Stimulated activated CD8-positive, alpha-beta memory T cell treated with anti-CD3 and anti-CD28 coated beads, Interleukin-12 subunit alpha, Interleukin-12 subunit beta, amount 100 ng/mL, for 24 hours (primary cell): ENCODE results near the gene DDX17.

Experiments used
- DNase-seq: peaks from one replicate; pipeline ENCODE4 v3.0.0-alpha.2; 2020; ENCODE audit errors: extremely low read depth

Gene DDX17

DNA sequence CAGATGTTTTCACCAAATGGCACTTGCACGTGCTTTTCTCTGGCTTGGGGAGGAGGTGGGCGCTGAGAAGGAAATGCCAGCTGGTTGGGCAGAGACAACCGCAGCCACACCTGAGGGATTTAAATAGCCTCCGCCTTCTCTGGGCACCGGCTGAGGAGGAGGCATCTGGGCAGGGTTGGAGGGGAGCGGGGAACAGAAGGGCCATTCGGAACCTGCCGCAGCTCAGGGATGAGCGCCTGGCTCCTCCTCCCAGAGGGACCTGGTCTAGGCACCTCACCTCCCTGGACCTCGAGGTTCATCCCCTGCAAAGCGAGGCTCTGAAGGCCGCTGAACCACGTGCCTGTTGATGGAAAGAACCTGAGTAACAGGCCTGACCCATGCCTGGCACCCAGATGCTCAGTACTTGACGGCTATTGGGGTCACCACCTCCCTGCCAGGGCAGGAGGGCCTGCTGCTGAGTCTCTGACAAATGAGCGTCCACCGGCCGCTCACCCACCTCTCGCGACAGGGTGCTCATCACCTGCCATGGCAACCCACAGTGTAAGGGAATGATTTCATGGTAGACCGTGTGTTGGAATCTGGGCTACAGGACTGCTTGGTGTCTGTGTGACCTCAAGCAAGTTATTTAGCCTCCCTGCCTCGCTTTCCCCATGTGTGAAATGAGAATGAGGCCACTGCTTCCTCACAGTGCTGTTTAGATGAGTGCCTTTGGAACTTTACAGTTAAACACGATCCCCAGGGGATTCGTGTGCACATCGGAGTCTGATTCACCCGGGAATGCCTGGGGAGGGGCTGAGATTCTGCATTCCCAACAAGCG, 40.2 kb downstream of the DDX17 start:
- no peak for DNase-seq

DNA sequence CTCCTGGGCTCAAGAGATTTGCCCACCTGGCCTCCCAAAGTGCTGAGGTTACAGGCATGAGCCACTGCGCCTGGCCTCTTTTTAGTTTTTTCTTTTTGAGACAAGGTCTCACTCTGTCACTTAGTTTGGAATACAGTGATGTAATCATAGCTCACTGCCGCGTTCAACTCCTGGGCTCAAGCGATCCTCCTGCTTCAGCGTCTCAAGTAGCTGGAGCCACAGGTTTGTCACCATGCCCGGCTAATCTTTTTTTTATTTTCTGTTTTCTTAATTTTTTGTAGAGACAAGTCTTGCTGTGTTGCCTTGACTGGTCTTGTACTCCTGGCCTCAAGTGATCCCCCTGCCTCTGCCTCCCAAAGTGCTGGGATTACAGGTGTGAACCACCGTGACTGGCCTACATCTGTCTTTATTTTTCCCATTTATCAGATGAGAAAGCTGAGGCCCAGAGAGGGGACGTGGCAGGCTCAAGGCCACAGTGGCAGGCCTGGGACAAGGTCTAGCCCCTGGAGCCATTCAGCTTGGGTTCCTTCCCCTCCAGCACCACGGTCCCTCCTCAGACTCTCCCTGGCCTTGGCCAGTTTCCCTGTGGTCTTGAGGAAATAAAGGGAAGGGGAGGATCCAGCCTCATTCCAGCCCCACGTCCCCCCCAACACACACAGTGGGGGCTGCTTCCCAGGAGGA, 41.0 kb downstream of the DDX17 start:
- DNase-seq, result no peak

DNA sequence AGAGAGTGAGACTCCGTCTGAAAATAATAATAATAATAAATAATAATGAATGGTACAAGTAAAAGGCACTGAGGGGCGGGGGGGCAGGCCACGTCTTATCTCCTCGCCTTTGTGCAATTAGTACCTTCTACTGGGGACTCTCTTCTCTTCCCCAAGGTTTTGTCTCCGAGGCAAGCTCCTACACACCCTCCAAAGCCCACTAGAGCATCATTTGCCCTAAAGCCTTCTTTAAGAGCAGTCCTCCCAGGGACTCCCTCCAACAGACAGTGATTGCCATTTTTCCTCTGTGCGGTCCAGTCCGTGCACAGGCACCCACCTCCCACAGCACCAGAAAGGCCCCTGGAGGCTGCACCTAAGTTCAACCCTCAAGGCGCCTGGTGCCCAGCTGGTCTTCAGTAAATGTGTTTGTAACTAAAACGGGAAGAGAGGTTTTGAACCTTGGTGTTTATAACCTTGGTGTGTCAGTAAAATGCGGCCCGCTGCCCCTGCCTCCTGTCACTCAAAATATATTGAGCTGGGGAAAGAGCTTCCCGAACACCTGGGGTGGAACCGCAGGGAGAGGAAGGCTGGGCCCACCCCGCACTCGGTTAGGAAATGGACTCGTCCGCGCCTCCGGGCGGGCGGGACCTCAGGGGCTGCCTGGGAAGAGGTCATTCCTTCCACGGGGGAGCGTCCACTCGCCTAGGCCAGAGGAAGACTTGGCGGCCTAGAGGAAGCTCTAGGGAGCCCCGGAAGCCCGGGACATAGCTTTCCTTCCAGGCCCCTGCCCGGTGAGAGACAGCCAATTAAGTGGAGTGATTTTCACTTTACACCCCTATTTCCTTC, 42.9 kb downstream of the DDX17 start:
- no peak for DNase-seq

- DNase-seq, result peak; percentile 19
Observed at GRCh38 chr22:38461414-38462081, 44.6 kb downstream of the DDX17 start.

DNA sequence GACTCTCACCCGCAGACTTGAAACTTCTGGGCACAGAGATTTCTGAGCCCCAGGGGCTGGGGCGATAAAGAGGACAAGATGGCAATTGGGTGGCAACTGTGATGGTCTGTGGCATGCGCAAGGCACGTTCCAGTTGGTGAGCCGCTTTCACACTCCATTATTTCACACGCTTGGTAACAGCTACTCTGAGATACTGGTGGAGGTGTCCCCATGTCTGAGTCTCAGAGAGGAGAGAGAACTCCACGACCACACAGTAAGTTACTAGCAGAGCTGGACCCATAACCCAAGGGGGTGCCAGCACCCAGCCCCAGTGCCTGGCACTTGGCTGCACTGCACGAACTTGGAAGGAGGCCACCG, 45.1 kb downstream of the DDX17 start:
- DNase-seq, result no peak

- no peak for DNase-seq
Observed at GRCh38 chr22:38460426-38460840, 45.7 kb downstream of the DDX17 start.

GRCh38 chr22:38456841-38457699, 49.0 kb downstream of the DDX17 start:
- DNase-seq, result no peak

DNA sequence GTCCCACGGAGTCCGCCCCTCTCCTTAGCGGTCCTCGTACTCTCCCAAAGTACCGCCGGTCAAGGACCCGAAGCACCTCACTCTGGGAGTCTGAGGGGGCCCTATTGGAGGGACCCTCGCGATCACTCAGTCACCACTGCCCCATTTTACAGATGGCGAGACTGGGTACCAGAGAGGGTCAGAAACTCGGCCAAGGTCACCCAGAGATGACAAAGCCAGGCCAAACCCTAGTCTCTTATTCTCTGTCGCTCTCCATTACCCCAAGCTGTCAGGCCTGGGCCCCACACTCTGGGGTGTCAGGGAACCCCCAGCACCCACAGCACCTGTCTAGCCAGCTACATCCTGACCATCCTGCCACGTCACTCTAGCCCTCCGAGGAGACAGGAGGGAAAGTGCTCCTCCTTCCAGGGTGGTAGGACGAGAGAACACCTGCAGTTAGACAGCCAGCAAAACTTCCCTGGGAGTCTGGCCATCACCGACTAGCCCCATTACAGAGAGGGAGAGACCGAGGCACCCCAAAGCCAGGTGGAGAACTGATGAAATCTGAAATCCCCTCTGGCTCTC, 49.8 kb downstream of the DDX17 start:
- no peak for DNase-seq

DNA sequence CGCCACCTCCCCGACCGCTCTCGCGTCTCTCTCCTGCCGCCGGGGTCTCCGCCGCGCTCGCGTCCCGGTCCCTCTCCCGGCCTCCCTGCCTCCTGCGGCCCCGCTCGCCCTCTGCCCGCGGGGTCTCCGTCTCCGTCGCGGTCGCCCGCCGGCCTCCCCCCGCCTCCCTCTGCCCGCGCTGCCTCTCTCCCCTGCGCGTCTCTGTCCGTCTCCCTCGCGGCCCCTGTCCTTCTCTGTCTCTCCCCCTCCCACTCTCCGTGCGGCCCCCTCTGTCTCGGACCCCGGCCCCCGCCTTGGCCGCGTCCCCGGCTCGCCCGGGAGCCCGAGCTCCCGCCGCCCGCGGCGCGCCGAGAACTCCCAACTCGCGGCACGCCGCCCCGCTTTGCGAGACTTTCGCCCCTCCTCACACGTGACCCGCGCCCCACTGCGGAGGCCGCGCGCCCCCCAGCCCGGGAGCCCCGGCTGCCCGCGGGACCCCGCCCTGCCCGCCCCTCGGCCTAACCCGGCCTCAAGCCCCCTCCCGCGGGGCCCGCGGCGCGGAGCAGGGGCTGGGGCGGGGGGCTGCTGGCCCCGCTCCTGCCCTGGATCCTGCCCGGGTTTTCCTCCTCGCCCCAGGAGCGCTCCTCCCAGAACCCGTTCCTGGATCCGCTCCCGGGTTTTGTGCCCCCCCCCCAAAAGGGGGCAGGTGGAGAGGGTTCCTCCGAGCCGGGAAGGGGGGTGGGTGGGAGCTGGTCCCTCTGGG, 50.4 kb downstream of the DDX17 start:
- DNase-seq, result no peak

DNA sequence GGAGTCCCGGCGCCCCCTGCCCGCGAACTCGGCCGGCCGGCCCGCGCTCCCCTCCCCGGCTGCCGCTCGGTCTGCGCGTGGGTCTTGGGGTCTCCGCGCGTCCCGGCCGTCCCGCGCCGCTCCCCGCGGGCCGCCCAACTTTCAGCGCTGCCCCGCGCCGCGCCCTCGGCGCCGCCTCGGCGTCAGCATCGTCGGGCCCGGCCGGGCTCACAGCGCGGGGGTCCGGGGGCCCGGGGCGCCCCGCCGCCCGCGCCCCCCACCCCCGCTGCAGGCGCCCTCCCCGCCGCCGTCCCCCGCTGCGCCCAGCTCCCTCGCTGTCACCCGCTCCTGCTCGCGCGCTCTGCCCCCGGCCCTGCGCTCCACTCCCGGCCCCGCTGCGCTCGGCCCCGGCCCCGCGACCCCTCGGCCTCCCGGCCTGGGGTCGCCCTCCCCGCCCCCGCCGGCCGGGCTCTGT, 51.0 kb downstream of the DDX17 start, which contains the start of gene KCNJ4:
KCNJ4 (minus strand) TSS at position 124 of the 454 bp plus-strand sequence. CDS start 27,067 bp downstream, outside the sequence.
- no peak for DNase-seq

- DNase-seq, result no peak
Observed at GRCh38 chr22:38454353-38455075, 51.6 kb downstream of the DDX17 start.

DNA sequence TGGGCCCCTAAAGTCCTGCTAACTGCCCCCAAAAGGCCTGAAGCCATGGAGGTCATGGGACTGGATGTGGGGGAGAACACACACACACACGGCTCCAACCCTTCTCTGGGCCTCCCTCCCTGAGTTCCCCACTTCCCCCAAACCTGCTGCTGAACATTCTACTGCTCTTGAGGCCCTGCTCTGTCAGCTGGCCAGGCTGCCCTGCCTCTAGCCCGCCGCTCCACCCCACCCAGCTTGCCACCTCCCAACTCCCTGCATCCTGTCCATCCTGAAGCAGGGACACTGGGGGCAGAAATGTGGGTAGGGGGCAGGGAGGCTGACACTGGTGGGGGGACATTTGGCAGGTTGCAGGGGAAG, 52.1 kb downstream of the DDX17 start:
- no peak for DNase-seq

DNA sequence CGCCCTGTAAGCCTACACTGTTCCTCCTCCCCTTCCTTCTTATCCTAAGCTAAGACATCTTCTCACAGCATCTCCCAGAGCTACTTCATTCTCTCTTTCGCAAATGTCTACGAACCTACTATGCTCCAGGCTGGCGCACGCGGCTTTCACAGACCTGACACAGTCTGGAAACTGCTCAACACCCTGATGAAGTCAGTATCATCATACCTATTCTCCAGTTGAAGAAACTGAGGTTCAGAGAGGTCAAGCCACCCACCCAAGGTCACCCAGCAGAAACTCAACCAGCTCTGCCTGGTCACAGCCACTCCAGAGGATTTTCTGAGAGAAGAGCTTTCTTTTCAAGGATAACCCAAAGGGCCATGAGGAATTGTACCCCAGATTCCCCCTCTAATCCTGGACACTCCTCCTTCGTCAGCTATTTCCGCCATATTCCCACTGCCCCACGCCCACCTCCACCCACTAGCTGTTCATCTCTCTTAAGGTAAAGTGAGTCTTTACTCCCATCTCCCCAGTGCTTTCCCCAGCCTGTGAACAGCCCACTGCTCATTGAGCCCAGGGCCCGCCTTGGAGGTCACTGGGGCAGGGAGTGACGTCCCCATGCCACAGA, 52.9 kb downstream of the DDX17 start:
- DNase-seq, result no peak

DNA sequence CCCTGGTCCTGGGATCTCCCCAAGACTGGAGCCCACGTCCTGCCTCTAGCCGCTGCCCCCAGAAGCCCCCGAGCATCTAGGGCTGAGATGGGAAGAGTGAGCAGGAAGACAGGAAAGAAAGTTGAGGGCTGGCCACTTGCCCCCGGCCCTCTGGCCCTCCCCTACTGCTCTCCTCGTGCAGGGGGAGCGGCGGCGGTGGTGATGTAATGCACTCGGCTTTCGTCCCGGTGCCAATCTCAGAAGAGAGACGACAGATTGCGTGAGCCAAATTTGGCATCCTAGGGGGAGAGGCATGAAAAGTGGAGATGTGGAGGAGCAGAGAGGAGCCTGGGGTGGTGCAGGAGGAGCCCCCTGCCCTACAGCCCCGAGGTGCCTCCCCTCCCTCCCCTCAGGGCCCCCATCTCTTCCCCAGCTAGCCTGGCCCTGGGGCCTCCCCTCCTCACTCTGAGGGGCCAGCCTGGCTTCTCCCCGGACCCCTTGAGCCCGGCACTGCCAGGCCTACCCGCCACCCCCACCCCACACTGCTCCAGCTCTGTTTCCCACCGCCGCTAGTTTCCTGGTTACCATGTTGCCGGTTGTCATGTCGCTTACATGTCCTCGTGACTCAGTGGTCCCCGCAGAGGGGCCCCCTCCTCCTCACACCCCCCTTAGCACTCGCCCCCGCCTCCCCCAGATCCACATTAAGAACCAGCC, 53.6 kb downstream of the DDX17 start:
- no peak for DNase-seq

DNA sequence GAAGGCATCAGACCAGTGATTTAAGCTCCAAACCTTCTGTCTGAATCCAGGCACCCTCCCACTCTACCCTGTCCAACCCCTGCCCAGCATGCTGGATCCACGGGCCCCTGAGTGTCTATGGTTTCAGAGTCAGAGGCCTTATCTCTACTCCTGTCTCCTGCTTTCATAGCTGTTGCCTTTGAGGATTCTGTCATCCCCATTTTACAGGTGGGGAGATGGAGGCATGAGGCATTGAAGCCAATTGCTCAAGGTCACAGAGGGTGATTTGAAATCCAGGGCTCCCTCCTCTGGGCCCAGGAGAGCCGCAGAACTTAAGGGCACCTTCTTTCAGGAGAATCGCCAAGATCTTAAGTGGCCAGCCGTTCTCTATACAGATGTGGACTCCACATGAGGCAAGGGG, 54.2 kb downstream of the DDX17 start:
- no peak for DNase-seq

DNA sequence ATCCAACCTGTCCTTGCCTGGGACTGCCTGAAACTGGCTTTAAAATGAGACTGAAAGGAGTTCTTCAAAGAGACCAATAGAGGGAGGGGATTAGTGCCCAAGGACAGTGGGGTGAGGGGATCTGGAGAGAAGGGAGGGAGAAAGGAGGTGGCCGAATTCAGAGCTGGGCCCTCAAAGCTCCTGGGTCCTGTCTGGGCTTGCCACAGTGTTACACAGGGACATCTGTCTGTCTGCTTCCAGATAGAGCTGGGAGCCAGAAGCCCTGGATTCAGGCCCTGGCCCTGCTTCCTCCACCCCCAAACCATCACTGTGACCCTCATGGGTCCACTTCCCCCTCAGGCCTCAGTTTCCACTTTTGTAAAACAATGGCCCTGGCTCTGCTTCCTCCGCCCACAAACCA, 54.7 kb downstream of the DDX17 start:
- no peak for DNase-seq

GRCh38 chr22:38450234-38450797, 55.8 kb downstream of the DDX17 start:
- no peak for DNase-seq

- DNase-seq, result no peak
Observed at GRCh38 chr22:38449776-38450175, 56.3 kb downstream of the DDX17 start.
